Neuronal stem cell (in vitro differentiated cells): ENCODE measurements around the gene ADCY2.

Source experiments
- DNase-seq: peaks from one replicate; pipeline ENCODE4 v3.0.0-alpha.2; 2013; ENCODE audit warnings: low spot score
- H2AFZ ChIP-seq: one replicate; pipeline ENCODE4 v1.6.1; 2013; ENCODE audit warnings: mild to moderate bottlenecking, low read length, inconsistent platforms
- H2AK5ac ChIP-seq: 2 replicates; pipeline ENCODE4 v1.6.1; 2013; ENCODE audit warnings: low read depth, mild to moderate bottlenecking, inconsistent platforms, low read length, moderate library complexity, mixed read lengths
- H2BK120ac ChIP-seq: 2 replicates; pipeline ENCODE4 v1.6.1; 2013; ENCODE audit warnings: low read depth, mild to moderate bottlenecking, inconsistent platforms, low read length, moderate library complexity, mixed read lengths
- H2BK12ac ChIP-seq: one replicate; pipeline ENCODE4 v1.6.1; 2013; ENCODE audit warnings: low read length, inconsistent platforms
- H2BK15ac ChIP-seq: 2 replicates; pipeline ENCODE4 v1.6.1; 2013; ENCODE audit warnings: mild to moderate bottlenecking, low read length, inconsistent platforms, mixed read lengths
- H2BK5ac ChIP-seq: one replicate; pipeline ENCODE4 v1.6.1; 2013; ENCODE audit warnings: inconsistent platforms, mild to moderate bottlenecking, low read length, moderate library complexity
- H3K14ac ChIP-seq: one replicate; pipeline ENCODE4 v1.6.1; 2013; ENCODE audit warnings: low read length, inconsistent platforms
- H3K18ac ChIP-seq: 2 replicates; pipeline ENCODE4 v1.6.1; 2013; ENCODE audit warnings: low read length, inconsistent platforms
- H3K23ac ChIP-seq: 2 replicates; pipeline ENCODE4 v1.6.1; 2013; ENCODE audit warnings: low read depth, mild to moderate bottlenecking, mixed read lengths, low read length, inconsistent platforms; ENCODE audit not compliant: poor library complexity
- H3K27ac ChIP-seq: replicated peaks from 3 replicates; pipeline ENCODE4 v1.5.1; 2013; ENCODE audit warnings: low read length, inconsistent platforms
- H3K27me3 ChIP-seq, 3 experiments: 2 replicates each; pipeline ENCODE4 v1.6.1; 2013; ENCODE audit warnings: low read length in 3 of 3, mild to moderate bottlenecking in 2 of 3, inconsistent platforms in 1 of 3, low read depth in 1 of 3, mixed read lengths in 1 of 3, moderate library complexity in 1 of 3; ENCODE audit not compliant: control insufficient read depth in 3 of 3, insufficient read depth in 3 of 3
- H3K36me3 ChIP-seq, 2 donors: replicated peaks in 1 of 2; 2 replicates each; pipeline ENCODE4 v1.6.1; 2013; ENCODE audit warnings: low read length in 2 of 2; ENCODE audit not compliant: control insufficient read depth in 2 of 2, insufficient read depth in 2 of 2
- H3K4ac ChIP-seq: 2 replicates; pipeline ENCODE4 v1.6.1; 2013; ENCODE audit warnings: inconsistent platforms, mild to moderate bottlenecking, low read length, moderate library complexity
- H3K4me1 ChIP-seq, 2 donors: 1 replicate in 1 of 2; 2 replicates in 1 of 2; pipeline ENCODE4 v1.6.1; 2013; ENCODE audit warnings: low read length in 2 of 2, low read depth in 1 of 2; ENCODE audit not compliant: control insufficient read depth in 2 of 2, insufficient read depth in 1 of 2
- H3K4me2 ChIP-seq: one replicate; pipeline ENCODE4 v1.6.1; 2013; ENCODE audit warnings: mild to moderate bottlenecking, low read length, inconsistent platforms; ENCODE audit not compliant: insufficient read depth, poor library complexity, severe bottlenecking
- H3K4me3 ChIP-seq, 2 donors: 2 replicates each; pipeline ENCODE4 v1.5.1; 2013; ENCODE audit warnings: low read length in 2 of 2, mild to moderate bottlenecking in 2 of 2, inconsistent platforms in 1 of 2, moderate library complexity in 1 of 2
- H3K79me1 ChIP-seq: one replicate; pipeline ENCODE4 v1.6.1; 2013; ENCODE audit warnings: low read depth, mild to moderate bottlenecking, inconsistent platforms, low read length, moderate library complexity
- H3K9ac ChIP-seq: one replicate; pipeline ENCODE4 v1.6.1; 2013; ENCODE audit warnings: mild to moderate bottlenecking, low read depth, low read length, inconsistent platforms; ENCODE audit not compliant: poor library complexity
- H3K9me3 ChIP-seq, 2 donors: replicated peaks in 1 of 2; 2 replicates each; pipeline versions ENCODE3 to v1.6.1; 2013; ENCODE audit warnings: low read length in 2 of 2, mild to moderate bottlenecking in 2 of 2, inconsistent platforms in 1 of 2, low read depth in 1 of 2, mixed read lengths in 1 of 2, moderate library complexity in 1 of 2; ENCODE audit not compliant: control insufficient read depth in 2 of 2, insufficient read depth in 1 of 2
- H4K8ac ChIP-seq: one replicate; pipeline ENCODE4 v1.6.1; 2013; ENCODE audit warnings: low read depth, mild to moderate bottlenecking, inconsistent platforms, low read length, moderate library complexity
- H4K91ac ChIP-seq: one replicate; pipeline ENCODE4 v1.6.1; 2013; ENCODE audit warnings: low read length, low read depth, mild to moderate bottlenecking, inconsistent platforms; ENCODE audit not compliant: poor library complexity
- WGBS, 2 donors: extraction: QIAGEN DNeasy Blood & Tissue Kit; methylation state at CpG; one replicate each; pipeline ENCODE4 v1.1.7; 2013; ENCODE audit warnings: missing lambda C conversion rate in 2 of 2, mixed read lengths in 1 of 2; ENCODE audit not compliant: insufficient read length in 2 of 2, insufficient replicate concordance in 1 of 2; ENCODE audit errors: extremely low coverage in 2 of 2; 5-methylcytosine and 5-hydroxymethylcytosine counted together

ADCY2 gene

GRCh38 chr5:7584749-7585148 lies 188.8 kb downstream of the ADCY2 start:
- Histone ChIP-seq H3K36me3 (no peaks in the 10 kb centered on the region), H2AK5ac (no peak overlapping the region), H3K4ac (no peak overlapping the region), H3K14ac (no peak overlapping the region), H3K9ac (no peak overlapping the region), H3K27ac (no peak overlapping the region), H2BK15ac (no peak overlapping the region), H3K4me3 (no peak overlapping the region), H3K9me3 (no peaks in the 10 kb centered on the region), H3K4me1 (no peaks in the 10 kb centered on the region), H3K79me1 (no peaks in the 10 kb centered on the region), H2BK120ac (no peak overlapping the region), H3K4me2 (no peak overlapping the region), H3K18ac (no peak overlapping the region), H3K27me3 (no peaks in the 10 kb centered on the region), H2BK12ac (no peak overlapping the region), H2BK5ac (no peak overlapping the region), H3K23ac (no peak overlapping the region), H4K8ac (no peak overlapping the region), H2AFZ (no peak overlapping the region), H4K91ac (no peak overlapping the region)
- no peak for DNase-seq
- no CpG with 5 or more reads among the region's 2 CpGs for WGBS, 2 donors

DNA sequence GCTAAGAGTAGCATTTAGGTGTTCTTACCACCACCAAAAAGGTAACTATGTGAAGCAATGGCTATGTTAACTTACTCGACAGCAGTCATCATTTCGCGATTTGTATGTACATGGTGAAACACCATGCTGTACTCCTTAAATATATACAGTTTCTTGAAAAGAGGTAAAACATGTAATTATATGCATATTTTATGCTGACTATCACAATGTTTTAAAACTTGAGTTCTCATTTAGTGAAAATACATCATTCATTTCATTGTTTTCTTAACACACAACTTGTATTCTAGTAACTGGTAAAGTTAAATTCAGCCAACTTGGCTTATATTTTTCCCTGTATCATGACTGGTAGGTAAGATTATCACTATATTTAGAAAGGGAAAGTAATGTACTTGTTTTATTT lies 189.9 kb downstream of the ADCY2 start:
- Histone ChIP-seq H2AK5ac (no peak overlapping the region), H3K79me1 (no peaks in the 10 kb centered on the region), H3K4me3 (no peak overlapping the region), H2BK5ac (no peak overlapping the region), H3K4me1 (no peaks in the 10 kb centered on the region), H3K18ac (no peak overlapping the region), H2BK15ac (no peak overlapping the region), H3K4ac (no peak overlapping the region), H2AFZ (no peak overlapping the region), H3K9ac (no peak overlapping the region), H3K14ac (no peak overlapping the region), H3K27me3 (no peaks in the 10 kb centered on the region), H3K23ac (no peak overlapping the region), H3K4me2 (no peak overlapping the region), H3K9me3 (no peaks in the 10 kb centered on the region), H4K8ac (no peak overlapping the region), H2BK120ac (no peak overlapping the region), H3K36me3 (no peaks in the 10 kb centered on the region), H4K91ac (no peak overlapping the region), H3K27ac (no peak overlapping the region), H2BK12ac (no peak overlapping the region)
- no peak for DNase-seq
- no CpG with 5 or more reads among the region's 3 CpGs for whole genome bisulfite sequencing, 2 donors

DNA sequence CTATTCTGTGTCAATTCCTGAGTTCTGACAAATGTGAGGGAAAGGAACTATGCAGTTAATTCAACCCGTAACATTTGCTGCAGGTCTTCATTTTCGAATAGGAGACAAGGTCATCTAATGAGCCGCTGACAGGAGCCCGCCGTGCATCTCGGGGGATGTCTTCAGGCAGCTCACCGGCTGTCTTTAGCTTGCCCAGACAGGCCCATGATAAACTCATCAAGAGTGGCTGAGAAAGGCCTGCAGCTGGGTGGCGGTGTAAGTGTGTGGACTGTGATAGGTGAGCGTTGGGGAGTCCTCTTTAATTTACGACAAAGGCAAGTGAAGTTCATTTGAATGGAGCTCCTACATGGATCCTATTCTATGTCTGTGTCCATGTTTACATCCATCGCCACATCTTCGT lies 190.5 kb downstream of the ADCY2 start:
- Histone ChIP-seq H3K27ac (no peak overlapping the region), H3K18ac (no peak overlapping the region), H3K27me3 (no peaks in the 10 kb centered on the region), H4K91ac (no peak overlapping the region), H2AFZ (no peak overlapping the region), H3K79me1 (no peaks in the 10 kb centered on the region), H3K4me2 (no peak overlapping the region), H3K14ac (no peak overlapping the region), H3K4ac (no peak overlapping the region), H3K23ac (no peak overlapping the region), H3K4me1 (no peaks in the 10 kb centered on the region), H2BK120ac (no peak overlapping the region), H2BK12ac (no peak overlapping the region), H2BK15ac (no peak overlapping the region), H2AK5ac (no peak overlapping the region), H4K8ac (no peak overlapping the region), H3K36me3 (no peaks in the 10 kb centered on the region), H3K9ac (no peak overlapping the region), H3K4me3 (no peak overlapping the region), H3K9me3 (no peaks in the 10 kb centered on the region), H2BK5ac (no peak overlapping the region)
- no peak for DNase-seq
- no CpG with 5 or more reads among the region's 12 CpGs for WGBS, 2 donors

DNA sequence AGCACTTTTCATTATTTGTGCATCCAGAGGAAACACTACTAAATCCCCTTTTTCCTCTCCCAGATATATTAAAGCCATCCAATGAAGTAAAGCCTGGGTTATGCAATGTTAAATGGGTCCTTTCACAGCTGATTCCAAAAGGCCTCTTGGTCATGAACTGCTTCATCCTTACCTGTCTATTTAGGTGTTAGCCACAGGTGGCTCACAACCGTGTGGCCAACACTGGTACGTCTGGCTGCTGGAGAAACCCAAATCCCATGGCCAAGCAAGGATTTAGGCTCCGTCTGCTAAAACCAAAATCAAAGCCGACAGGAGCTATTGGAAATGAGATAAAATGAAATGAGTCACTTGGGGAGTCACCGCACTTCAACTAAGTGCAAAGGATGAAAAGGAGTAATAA lies 193.9 kb downstream of the ADCY2 start:
- Histone ChIP-seq H3K4me3 (no peak overlapping the region), H4K8ac (no peak overlapping the region), H3K27me3 (no peaks in the 10 kb centered on the region), H3K36me3 (no peaks in the 10 kb centered on the region), H2AK5ac (no peak overlapping the region), H3K14ac (no peak overlapping the region), H3K18ac (no peak overlapping the region), H3K79me1 (no peaks in the 10 kb centered on the region), H2BK15ac (no peak overlapping the region), H3K27ac (no peak overlapping the region), H2BK12ac (no peak overlapping the region), H2BK5ac (no peak overlapping the region), H3K4ac (no peak overlapping the region), H3K9ac (no peak overlapping the region), H3K4me2 (no peak overlapping the region), H4K91ac (no peak overlapping the region), H3K4me1 (no peaks in the 10 kb centered on the region), H2BK120ac (no peak overlapping the region), H2AFZ (no peak overlapping the region), H3K9me3 (no peaks in the 10 kb centered on the region), H3K23ac (no peak overlapping the region)
- WGBS, 2 donors, result no CpG with 5 or more reads among the region's 5 CpGs
- no peak for DNase-seq
